Placental pericyte (primary cell): Measurements from ENCODE around the gene CEP104. TPM values are rescaled to one million over a fixed set of nuclear protein-coding genes. Genes with fewer than 3 reads are reported as not detected.

ENCODE experiments used
- small RNA-seq: library from RNA; depleted of rRNA; stranded (forward); fragments of <200 nt; gene quantifications from one replicate; pipeline ENCODE3, GENCODE V24; 2012; ENCODE audit warnings: low replicate concordance
- total RNA-seq: library from RNA; depleted of rRNA; stranded (reverse); fragments of >200 nt; gene quantifications from 2 replicates; pipeline ENCODE4 v1.2.3, GENCODE V29; 2012

CEP104 gene
- 31.3 and 35.4 TPM in 2 replicates for total RNA-seq

DNA sequence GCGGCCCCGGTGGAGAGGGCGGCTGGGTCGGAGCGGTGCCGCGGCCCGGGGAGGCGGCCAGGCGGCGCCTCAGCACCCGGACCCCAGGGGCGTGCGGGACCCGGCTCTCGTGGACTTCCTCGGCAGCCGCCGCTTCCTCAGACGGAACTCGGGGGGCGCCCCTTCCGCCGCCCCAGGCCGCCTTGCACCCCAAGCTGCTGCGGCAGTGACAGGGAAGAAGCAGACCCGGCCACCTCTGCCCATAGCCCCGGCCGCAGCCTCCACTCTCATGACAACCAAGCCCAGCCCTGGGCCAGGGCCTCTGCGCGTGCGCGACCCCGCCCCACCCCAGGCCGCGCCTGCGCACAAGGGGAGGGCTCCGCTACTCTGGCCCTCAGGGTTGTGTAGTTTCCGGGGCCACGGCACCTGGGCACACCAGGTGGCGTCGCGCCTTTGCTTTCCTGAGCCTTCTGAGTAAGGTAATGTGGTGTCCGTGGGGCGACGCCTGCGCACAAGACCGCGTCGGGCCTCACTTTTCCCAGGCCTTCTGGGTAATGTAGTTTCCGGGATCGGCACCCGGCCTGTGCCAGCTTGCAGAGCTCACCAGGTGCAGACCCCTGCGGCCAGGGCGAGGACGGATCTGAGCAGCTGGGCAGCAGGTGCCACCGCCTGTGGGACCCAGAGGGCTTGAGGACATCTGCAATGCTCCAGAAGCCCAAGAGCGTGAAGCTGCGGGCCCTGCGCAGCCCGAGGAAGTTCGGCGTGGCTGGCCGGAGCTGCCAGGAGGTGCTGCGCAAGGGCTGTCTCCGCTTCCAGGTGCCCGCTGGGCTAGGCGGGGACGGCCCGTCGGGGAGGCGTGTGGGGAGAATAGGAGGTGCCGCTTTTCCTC lies at the start of gene CEP104, which contains the start of gene DFFB:
Gene CEP104 (minus strand): TSS at position 289 of the 868 bp plus-strand sequence. CDS start 4,804 bp downstream, outside the sequence.
Gene DFFB (plus strand): TSS at position 554 of the 868 bp plus-strand sequence. CDS start 128 bp downstream, at position 682.

GRCh38 chr1:3900150-3900968 lies 43.3 kb upstream of the CEP104 start, which contains the start of gene C1orf174:
Gene C1orf174, minus strand, starts transcription at chr1:3900272. Its CDS starts 86 bp downstream, at chr1:3900186.

GRCh38 chr1:3796215-3797061 lies 60.6 kb downstream of the CEP104 start, which contains the start of gene LRRC47:
Gene LRRC47, minus strand, starts transcription at chr1:3796498. Its CDS starts 22 bp downstream, at chr1:3796476.

GRCh38 chr1:3772715-3773571 lies 84.1 kb downstream of the CEP104 start, which contains the start of gene SMIM1:
Gene SMIM1, plus strand, starts transcription at chr1:3772749. Its CDS starts 2,625 bp downstream, at chr1:3775374.

Small RNA genes lying within 50 kb of the gene (small RNA-seq; reads per million reads assigned to genes)
- not detected for gene RN7SL574P

Other genes with a start within 250 kb of the CEP104 start
- 1.1 and 2.4 TPM in 2 replicates for gene MEGF6, start 245.7 kb downstream of the CEP104 start, total RNA-seq
- gene TPRG1L, start 232.2 kb downstream of the CEP104 start, total RNA-seq = 17.9 and 34.6 TPM in 2 replicates
- gene WRAP73, start 207.1 kb downstream of the CEP104 start, total RNA-seq = 10.1 and 16.9 TPM in 2 replicates
- gene TP73, start 204.7 kb downstream of the CEP104 start, total RNA-seq = not detected in 2 replicates
- gene CCDC27, start 104.8 kb downstream of the CEP104 start, total RNA-seq = not detected in 2 replicates
- gene SMIM1, start 84.5 kb downstream of the CEP104 start, total RNA-seq = 1.1 and 2.6 TPM in 2 replicates
- gene LRRC47, start 60.7 kb downstream of the CEP104 start, total RNA-seq = 32.8 and 44.4 TPM in 2 replicates
- 5.7 and 12.0 TPM in 2 replicates for gene DFFB, start 265 bp upstream of the CEP104 start, total RNA-seq
- 24.9 and 42.5 TPM in 2 replicates for gene C1orf174, start 43.1 kb upstream of the CEP104 start, total RNA-seq